Measurements from ENCODE around the gene RNF169.

- TF ChIP-seq POLR2A (IDR thresholded peaks at IDR 0.05), result no peak
- peak; percentile 27 to 74 (median 65) for TF ChIP-seq CTCF (IDR thresholded peaks at IDR 0.05)
- no peak for TF ChIP-seq POLR2AphosphoS5 (IDR thresholded peaks at IDR 0.05)
Observed at GRCh38 chr11:74702383-74703007, 46.2 kb upstream of the RNF169 start.

Data from breast epithelium (tissue), 3 donors.